Colonic mucosa (tissue), 4 donors: ENCODE measurements around the gene CRTC1. TPM values are rescaled to one million over a fixed set of nuclear protein-coding genes. Genes with fewer than 3 reads are reported as not detected.

Experiments
- DNase-seq: peaks from one replicate; pipeline ENCODE4 v3.0.0-alpha.2; 2020
- H3K27ac ChIP-seq: fragments of 200-600 bp; one replicate; pipeline ENCODE4 v1.8.0; 2021
- H3K27me3 ChIP-seq: fragments of 200-600 bp; one replicate; pipeline ENCODE4 v1.8.0; 2021
- H3K36me3 ChIP-seq: fragments of 200-600 bp; one replicate; pipeline ENCODE4 v1.8.0; 2021
- H3K4me1 ChIP-seq: fragments of 200-600 bp; one replicate; pipeline ENCODE4 v1.8.0; 2021; ENCODE audit warnings: mild to moderate bottlenecking
- H3K4me3 ChIP-seq: fragments of 200-600 bp; one replicate; pipeline ENCODE4 v1.8.0; 2021
- H3K9ac ChIP-seq, 2 donors: one replicate each; pipeline ENCODE4 v1.7.0; 2013; ENCODE audit warnings: control low read depth in 2 of 2, low read depth in 2 of 2, low read length in 2 of 2
- H3K9me3 ChIP-seq: fragments of 200-600 bp; one replicate; pipeline ENCODE4 v1.8.0; 2021
- intact Hi-C: fragments of 100-400 bp; cut with DNase I; formaldehyde crosslinking; loops from one replicate; pipeline ENCODE4 v1.14.1; 2022
- total RNA-seq, 2 donors: library from RNA; stranded (reverse); fragmentation: NEBNext Ultra II Directional in 1 of 2; extraction: Animal tissue kit (Norgen Biotek cat#: 25700) in 1 of 2; gene quantifications; one replicate each; pipeline ENCODE4 v1.2.1, GENCODE V29; 2021
- TF ChIP-seq, protein P1 (sequence below): fragments of 200-600 bp; IDR thresholded peaks from one replicate; pipeline ENCODE4 v1.8.0; 2022; ENCODE audit warnings: antibody characterized with exemption, mild to moderate bottlenecking
- donor health status: healthy.
- donor health status: DM: no; HTN: no; CAD: no.
- donor health status: DM: no; HTN: no; CAD: no.

Gene CRTC1
- total RNA-seq, 2 donors from 2014 or later, result 7.6 to 10.3 TPM

DNA sequence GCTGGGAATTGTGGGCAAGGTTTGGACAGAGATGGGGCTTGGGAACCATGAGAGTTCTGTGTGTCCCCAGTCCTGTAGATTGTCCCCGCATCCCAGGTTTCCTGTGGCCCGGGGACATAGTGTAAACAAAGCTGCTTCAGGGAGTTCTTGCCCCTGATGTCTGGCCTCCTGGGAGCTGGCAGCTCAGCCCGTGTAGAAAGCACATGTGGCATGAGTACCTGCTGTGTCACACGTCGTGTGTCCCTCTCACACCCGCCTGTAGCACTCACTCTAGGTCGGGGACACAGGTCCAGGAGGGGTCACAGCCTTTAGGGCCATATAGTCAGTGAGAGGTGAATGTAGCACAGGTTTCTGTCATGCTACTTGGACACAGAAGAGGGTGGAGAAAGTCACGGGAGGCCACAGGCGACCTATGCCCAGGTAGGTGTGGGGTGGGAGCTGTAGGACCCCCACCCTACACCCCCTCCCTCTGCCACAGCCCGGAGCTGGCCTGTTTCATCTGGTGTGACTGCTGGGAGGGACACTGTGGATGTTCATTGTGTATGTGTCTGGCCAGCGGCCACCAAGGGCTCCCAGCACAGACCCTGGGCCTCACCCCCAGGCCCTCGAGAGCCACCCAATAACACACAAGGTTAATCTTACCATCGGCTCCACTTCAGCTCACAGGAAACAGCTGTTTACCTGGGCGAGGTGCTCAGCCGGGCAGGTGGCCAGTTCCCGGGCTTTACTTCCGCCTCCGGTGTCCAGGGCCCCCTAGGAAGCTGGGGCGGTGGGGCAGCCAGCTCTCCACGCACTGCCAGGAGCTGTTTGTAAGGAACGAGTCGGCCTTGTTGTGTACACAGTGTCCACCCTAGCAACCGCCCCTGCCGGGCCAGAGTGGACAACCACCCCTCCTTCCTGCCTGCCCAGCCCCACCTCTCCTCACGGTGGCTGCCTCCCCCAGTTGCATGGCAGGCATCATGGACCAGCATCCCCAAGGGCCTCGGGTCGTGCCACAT lies 57.9 kb downstream of the CRTC1 start:
- TF ChIP-seq, protein P1, sequence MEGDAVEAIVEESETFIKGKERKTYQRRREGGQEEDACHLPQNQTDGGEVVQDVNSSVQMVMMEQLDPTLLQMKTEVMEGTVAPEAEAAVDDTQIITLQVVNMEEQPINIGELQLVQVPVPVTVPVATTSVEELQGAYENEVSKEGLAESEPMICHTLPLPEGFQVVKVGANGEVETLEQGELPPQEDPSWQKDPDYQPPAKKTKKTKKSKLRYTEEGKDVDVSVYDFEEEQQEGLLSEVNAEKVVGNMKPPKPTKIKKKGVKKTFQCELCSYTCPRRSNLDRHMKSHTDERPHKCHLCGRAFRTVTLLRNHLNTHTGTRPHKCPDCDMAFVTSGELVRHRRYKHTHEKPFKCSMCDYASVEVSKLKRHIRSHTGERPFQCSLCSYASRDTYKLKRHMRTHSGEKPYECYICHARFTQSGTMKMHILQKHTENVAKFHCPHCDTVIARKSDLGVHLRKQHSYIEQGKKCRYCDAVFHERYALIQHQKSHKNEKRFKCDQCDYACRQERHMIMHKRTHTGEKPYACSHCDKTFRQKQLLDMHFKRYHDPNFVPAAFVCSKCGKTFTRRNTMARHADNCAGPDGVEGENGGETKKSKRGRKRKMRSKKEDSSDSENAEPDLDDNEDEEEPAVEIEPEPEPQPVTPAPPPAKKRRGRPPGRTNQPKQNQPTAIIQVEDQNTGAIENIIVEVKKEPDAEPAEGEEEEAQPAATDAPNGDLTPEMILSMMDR, result no peak
- Histone ChIP-seq H3K4me1 (peaks cover 31% of the 10 kb centered on the region), H3K9ac (peak overlapping the region in 1 of 2 donors; percentile 57), H3K4me3 (no peak overlapping the region), H3K36me3 (no peaks in the 10 kb centered on the region), H3K9me3 (no peaks in the 10 kb centered on the region), H3K27me3 (no peaks in the 10 kb centered on the region), H3K27ac (peak overlapping the region; percentile 66)
- peak; percentile 79 for DNase-seq
- intact Hi-C loops, result no loop called here

DNA sequence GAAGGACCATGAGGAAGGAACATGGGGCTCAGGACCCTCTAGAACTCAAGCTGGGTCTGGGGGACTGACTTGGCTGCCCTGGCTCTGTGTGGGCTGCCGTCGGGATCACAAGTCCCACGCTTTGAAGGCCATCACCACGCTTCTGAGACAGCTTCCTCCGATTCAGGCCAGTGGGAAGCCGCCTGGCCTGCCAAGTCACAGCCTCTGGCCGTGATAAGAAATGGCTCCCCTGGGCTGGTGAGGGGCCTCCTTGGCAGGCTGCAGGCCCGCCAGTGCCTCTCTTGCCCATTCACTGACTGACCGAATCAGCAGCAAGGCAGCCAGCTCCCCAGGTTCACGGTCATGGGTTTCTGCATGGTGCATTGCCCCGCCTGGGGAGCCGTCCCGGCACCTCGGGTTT lies 58.8 kb downstream of the CRTC1 start:
- Histone ChIP-seq H3K27me3 (no peaks in the 10 kb centered on the region), H3K9me3 (no peaks in the 10 kb centered on the region), H3K4me1 (peaks cover 31% of the 10 kb centered on the region), H3K9ac (peak overlapping the region in 1 of 2 donors; percentile 57), H3K27ac (peak overlapping the region; percentile 72), H3K4me3 (no peak overlapping the region), H3K36me3 (no peaks in the 10 kb centered on the region)
- intact Hi-C loops, result no loop called here
- TF ChIP-seq, protein P1, result no peak
- no peak for DNase-seq

DNA sequence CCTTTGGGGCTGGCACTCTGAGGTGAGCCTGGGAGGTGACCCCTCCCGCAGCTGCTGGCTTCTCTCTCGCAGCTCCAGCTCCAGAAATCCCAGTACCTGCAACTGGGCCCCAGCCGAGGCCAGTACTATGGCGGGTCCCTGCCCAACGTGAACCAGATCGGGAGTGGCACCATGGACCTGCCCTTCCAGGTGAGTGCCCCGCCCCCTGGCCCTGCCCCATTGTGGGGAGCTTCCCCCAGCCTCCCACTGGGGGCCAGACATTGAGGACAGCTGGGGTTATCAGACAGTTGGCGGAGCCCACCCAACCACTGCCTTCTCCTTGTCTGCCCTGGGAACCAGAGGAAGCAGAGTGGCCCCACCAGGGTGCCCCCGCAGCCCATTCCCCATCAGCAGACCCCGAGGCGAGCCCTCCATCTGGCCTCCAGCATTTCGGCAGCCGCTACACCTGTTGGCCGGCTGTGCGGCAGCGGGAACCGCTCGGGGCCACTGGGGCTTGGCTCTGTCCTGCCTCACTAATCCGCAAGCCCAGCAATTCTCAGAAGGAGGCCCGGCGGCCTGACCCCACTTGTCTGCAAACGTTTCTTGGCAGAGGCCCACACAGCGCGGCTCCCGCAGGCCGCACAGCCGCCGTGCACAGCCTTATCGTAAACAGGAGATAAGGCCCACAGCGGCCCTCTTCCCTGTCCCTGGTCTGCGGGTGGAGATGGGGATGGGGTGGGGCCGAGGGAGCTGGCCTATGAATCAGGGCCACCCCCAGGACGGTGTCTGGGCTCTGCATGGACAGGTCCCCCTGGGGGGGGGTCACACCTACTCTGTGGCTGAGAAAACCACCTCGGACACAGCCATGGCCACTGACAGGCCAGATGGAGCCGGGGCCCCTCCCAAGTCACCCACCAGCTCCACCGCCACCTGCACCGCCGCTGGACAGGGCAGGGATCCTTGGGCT lies 59.6 kb downstream of the CRTC1 start:
- Histone ChIP-seq H3K9me3 (no peaks in the 10 kb centered on the region), H3K4me1 (peaks cover 30% of the 10 kb centered on the region), H3K27me3 (no peaks in the 10 kb centered on the region), H3K36me3 (no peaks in the 10 kb centered on the region), H3K9ac (peak overlapping the region in 1 of 2 donors; percentile 58), H3K4me3 (no peak overlapping the region), H3K27ac (peak overlapping the region; percentile 72)
- intact Hi-C loops, result no loop called here
- TF ChIP-seq, protein P1, result no peak
- DNase-seq, result peak; percentile 85

DNA sequence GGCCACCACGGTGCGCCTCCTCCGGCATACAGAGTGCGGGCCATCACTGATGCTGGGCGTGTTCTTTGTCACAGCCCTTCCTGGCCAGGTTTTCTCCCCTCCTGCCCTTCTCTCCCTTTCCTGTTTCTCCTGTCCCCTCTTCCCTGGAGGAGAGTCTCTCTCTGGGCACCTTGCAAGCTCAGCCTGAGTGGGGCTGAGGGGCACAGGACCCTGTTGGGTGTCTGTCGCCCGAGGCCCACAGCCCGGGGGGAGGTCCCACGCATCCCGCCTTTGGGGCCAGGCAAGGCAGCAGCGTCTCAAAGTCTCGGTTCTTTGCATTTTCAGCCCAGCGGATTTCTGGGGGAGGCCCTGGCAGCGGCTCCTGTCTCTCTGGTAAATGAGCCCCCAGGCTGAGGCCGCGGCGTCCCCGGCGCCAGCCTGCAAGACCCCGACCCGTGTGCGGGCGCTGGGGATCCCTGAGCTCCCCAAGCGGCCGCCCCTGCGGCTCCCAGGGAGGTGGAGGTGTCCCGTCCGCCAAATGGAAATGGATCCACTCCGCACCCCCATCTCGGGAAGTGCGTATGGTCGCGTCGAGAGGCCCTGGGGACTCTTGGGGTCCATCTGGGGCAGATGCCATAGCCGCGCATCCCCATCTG lies 60.4 kb downstream of the CRTC1 start:
- H3K9me3 ChIP-seq, result no peaks in the 10 kb centered on the region
- H3K36me3 ChIP-seq, result no peaks in the 10 kb centered on the region
- TF ChIP-seq, protein P1, result no peak
- H3K4me1 ChIP-seq, result peaks cover 28% of the 10 kb centered on the region
- DNase-seq, result no peak
- peak overlapping the region; percentile 72 for H3K27ac ChIP-seq
- H3K4me3 ChIP-seq, result no peak overlapping the region
- intact Hi-C loops, result no loop called here
- peak overlapping the region in 1 of 2 donors; percentile 12 for H3K9ac ChIP-seq
- no peaks in the 10 kb centered on the region for H3K27me3 ChIP-seq
